WI38 (cell line): Measurements from ENCODE around the gene TAF12.

Experiments used
- H3K4me3 ChIP-seq: 2 replicates; pipeline ENCODE4 v1.5.1; 2011; ENCODE audit warnings: low read depth, mild to moderate bottlenecking, control low read depth, low read length
- CTCF ChIP-seq: IDR thresholded peaks from 2 replicates; pipeline ENCODE4 v1.5.1; 2012; ENCODE audit warnings: low read depth, mild to moderate bottlenecking, control low read depth, low read length

TAF12 gene

GRCh38 chr1:28632560-28632959 lies 10.3 kb downstream of the TAF12 start:
- TF ChIP-seq CTCF: no peak

GRCh38 chr1:28631713-28632112 lies 11.2 kb downstream of the TAF12 start:
- TF ChIP-seq CTCF: no peak
- no peak overlapping the region for H3K4me3 ChIP-seq

More at GRCh38 chr1:28632560-28632959, 10.3 kb downstream of the TAF12 start:
- no peak overlapping the region for H3K4me3 ChIP-seq

- H3K4me3 ChIP-seq: no peak overlapping the region
- no peak for TF ChIP-seq CTCF
Observed at GRCh38 chr1:28613175-28613574, 29.7 kb downstream of the TAF12 start.

- TF ChIP-seq CTCF: no peak
- no peak overlapping the region for H3K4me3 ChIP-seq
Observed at GRCh38 chr1:28606771-28607170, 36.1 kb downstream of the TAF12 start.

- no peak overlapping the region for H3K4me3 ChIP-seq
Observed at GRCh38 chr1:28604962-28605361, 37.9 kb downstream of the TAF12 start.

GRCh38 chr1:28604411-28604810 lies 38.5 kb downstream of the TAF12 start:
- no peak overlapping the region for H3K4me3 ChIP-seq
- no peak for TF ChIP-seq CTCF

More at GRCh38 chr1:28604962-28605361, 37.9 kb downstream of the TAF12 start:
- TF ChIP-seq CTCF: no peak

GRCh38 chr1:28602536-28603439 lies 40.1 kb downstream of the TAF12 start:
- no peak overlapping the region for H3K4me3 ChIP-seq
- TF ChIP-seq CTCF: peak; percentile 63
